Neuron (in vitro differentiated cells): ENCODE results near the gene GNLY.

ENCODE experiments used
- H2AFZ ChIP-seq: one replicate; pipeline ENCODE4 v1.6.1; 2013; ENCODE audit warnings: low read depth, mild to moderate bottlenecking, inconsistent platforms, low read length, moderate library complexity
- H3K27me3 ChIP-seq: one replicate; pipeline ENCODE4 v1.6.1; 2013; ENCODE audit warnings: low read length; ENCODE audit not compliant: insufficient read depth
- H3K36me3 ChIP-seq: one replicate; pipeline ENCODE4 v1.6.1; 2013; ENCODE audit warnings: low read length; ENCODE audit not compliant: insufficient read depth
- H3K4me1 ChIP-seq: one replicate; pipeline ENCODE4 v1.6.1; 2013; ENCODE audit warnings: low read length; ENCODE audit not compliant: insufficient read depth
- H3K4me3 ChIP-seq: 2 replicates; pipeline ENCODE4 v1.5.1; 2013; ENCODE audit warnings: mild to moderate bottlenecking, low read length, moderate library complexity
- H3K9me3 ChIP-seq: one replicate; pipeline ENCODE4 v1.6.1; 2013; ENCODE audit warnings: low read length

The GNLY gene

GRCh38 chr2:85699325-85699724, 5.2 kb downstream of the GNLY start:
- Histone ChIP-seq H3K4me1 (peaks cover 4% of the 10 kb centered on the region), H2AFZ (no peak overlapping the region), H3K36me3 (no peaks in the 10 kb centered on the region), H3K27me3 (peaks cover 8% of the 10 kb centered on the region), H3K9me3 (no peaks in the 10 kb centered on the region), H3K4me3 (no peak overlapping the region)

- Histone ChIP-seq H3K27me3 (peaks cover 8% of the 10 kb centered on the region), H3K36me3 (no peaks in the 10 kb centered on the region), H3K4me3 (no peak overlapping the region), H3K4me1 (peaks cover 4% of the 10 kb centered on the region), H3K9me3 (no peaks in the 10 kb centered on the region), H2AFZ (no peak overlapping the region)
Measured at GRCh38 chr2:85702172-85702571, 8.0 kb downstream of the GNLY start.

GRCh38 chr2:85702800-85703199, 8.6 kb downstream of the GNLY start:
- no peaks in the 10 kb centered on the region for H3K9me3 ChIP-seq
- H3K4me1 ChIP-seq = peaks cover 4% of the 10 kb centered on the region
- H3K27me3 ChIP-seq = peaks cover 9% of the 10 kb centered on the region
- H2AFZ ChIP-seq = no peak overlapping the region
- H3K4me3 ChIP-seq = no peak overlapping the region
- no peaks in the 10 kb centered on the region for H3K36me3 ChIP-seq

- Histone ChIP-seq H3K4me3 (no peak overlapping the region), H3K36me3 (no peaks in the 10 kb centered on the region), H3K9me3 (no peaks in the 10 kb centered on the region), H2AFZ (no peak overlapping the region), H3K4me1 (peaks cover 4% of the 10 kb centered on the region), H3K27me3 (peaks cover 12% of the 10 kb centered on the region)
Measured at GRCh38 chr2:85703329-85703728, 9.2 kb downstream of the GNLY start.

- peaks cover 4% of the 10 kb centered on the region for H3K4me1 ChIP-seq
- H2AFZ ChIP-seq = no peak overlapping the region
- no peak overlapping the region for H3K4me3 ChIP-seq
- no peaks in the 10 kb centered on the region for H3K36me3 ChIP-seq
- no peaks in the 10 kb centered on the region for H3K9me3 ChIP-seq
- H3K27me3 ChIP-seq = peaks cover 13% of the 10 kb centered on the region
Measured at GRCh38 chr2:85704038-85704437, 9.9 kb downstream of the GNLY start.

GRCh38 chr2:85704800-85705679, 10.9 kb downstream of the GNLY start:
- Histone ChIP-seq H2AFZ (no peak overlapping the region), H3K36me3 (no peaks in the 10 kb centered on the region), H3K9me3 (no peaks in the 10 kb centered on the region), H3K4me3 (no peak overlapping the region), H3K27me3 (peaks cover 20% of the 10 kb centered on the region), H3K4me1 (peaks cover 4% of the 10 kb centered on the region)

- no peaks in the 10 kb centered on the region for H3K36me3 ChIP-seq
- H3K27me3 ChIP-seq = peaks cover 22% of the 10 kb centered on the region
- H3K9me3 ChIP-seq = no peaks in the 10 kb centered on the region
- peaks cover 4% of the 10 kb centered on the region for H3K4me1 ChIP-seq
- H3K4me3 ChIP-seq = no peak overlapping the region
- H2AFZ ChIP-seq = no peak overlapping the region
Measured at GRCh38 chr2:85705680-85706039, 11.5 kb downstream of the GNLY start.

- peaks cover 25% of the 10 kb centered on the region for H3K27me3 ChIP-seq
- no peak overlapping the region for H2AFZ ChIP-seq
- peaks cover 4% of the 10 kb centered on the region for H3K4me1 ChIP-seq
- H3K4me3 ChIP-seq = no peak overlapping the region
- no peaks in the 10 kb centered on the region for H3K9me3 ChIP-seq
- H3K36me3 ChIP-seq = no peaks in the 10 kb centered on the region
Measured at GRCh38 chr2:85706063-85706462, 11.9 kb downstream of the GNLY start.

GRCh38 chr2:85706599-85707296, 12.6 kb downstream of the GNLY start:
- H3K4me3 ChIP-seq = no peak overlapping the region
- no peaks in the 10 kb centered on the region for H3K36me3 ChIP-seq
- peaks cover under 1% of the 10 kb centered on the region for H3K4me1 ChIP-seq
- peaks cover 25% of the 10 kb centered on the region for H3K27me3 ChIP-seq
- H2AFZ ChIP-seq = no peak overlapping the region
- no peaks in the 10 kb centered on the region for H3K9me3 ChIP-seq

- Histone ChIP-seq H2AFZ (no peak overlapping the region), H3K27me3 (peaks cover 27% of the 10 kb centered on the region), H3K4me3 (no peak overlapping the region), H3K36me3 (no peaks in the 10 kb centered on the region), H3K9me3 (no peaks in the 10 kb centered on the region), H3K4me1 (no peaks in the 10 kb centered on the region)
Measured at GRCh38 chr2:85707304-85707703, 13.1 kb downstream of the GNLY start.

- Histone ChIP-seq H3K27me3 (peaks cover 33% of the 10 kb centered on the region), H3K4me1 (no peaks in the 10 kb centered on the region), H3K9me3 (no peaks in the 10 kb centered on the region), H3K4me3 (no peak overlapping the region), H2AFZ (no peak overlapping the region), H3K36me3 (no peaks in the 10 kb centered on the region)
Measured at GRCh38 chr2:85708641-85709040, 14.5 kb downstream of the GNLY start.

- Histone ChIP-seq H3K9me3 (no peaks in the 10 kb centered on the region), H2AFZ (no peak overlapping the region), H3K36me3 (no peaks in the 10 kb centered on the region), H3K4me1 (no peaks in the 10 kb centered on the region), H3K4me3 (no peak overlapping the region), H3K27me3 (peaks cover 33% of the 10 kb centered on the region)
Measured at GRCh38 chr2:85709401-85709811, 15.2 kb downstream of the GNLY start.

- Histone ChIP-seq H3K9me3 (no peaks in the 10 kb centered on the region), H2AFZ (no peak overlapping the region), H3K27me3 (peaks cover 33% of the 10 kb centered on the region), H3K4me3 (no peak overlapping the region), H3K36me3 (no peaks in the 10 kb centered on the region), H3K4me1 (no peaks in the 10 kb centered on the region)
Measured at GRCh38 chr2:85710687-85711577, 16.8 kb downstream of the GNLY start.
